Measurements from ENCODE around the gene NEUROG1.

GRCh38 chr5:135565266-135565665, 29.5 kb upstream of the NEUROG1 start:
- TF ChIP-seq POLR2A (IDR thresholded peaks at IDR 0.05): no peak
- TF ChIP-seq, protein P1, sequence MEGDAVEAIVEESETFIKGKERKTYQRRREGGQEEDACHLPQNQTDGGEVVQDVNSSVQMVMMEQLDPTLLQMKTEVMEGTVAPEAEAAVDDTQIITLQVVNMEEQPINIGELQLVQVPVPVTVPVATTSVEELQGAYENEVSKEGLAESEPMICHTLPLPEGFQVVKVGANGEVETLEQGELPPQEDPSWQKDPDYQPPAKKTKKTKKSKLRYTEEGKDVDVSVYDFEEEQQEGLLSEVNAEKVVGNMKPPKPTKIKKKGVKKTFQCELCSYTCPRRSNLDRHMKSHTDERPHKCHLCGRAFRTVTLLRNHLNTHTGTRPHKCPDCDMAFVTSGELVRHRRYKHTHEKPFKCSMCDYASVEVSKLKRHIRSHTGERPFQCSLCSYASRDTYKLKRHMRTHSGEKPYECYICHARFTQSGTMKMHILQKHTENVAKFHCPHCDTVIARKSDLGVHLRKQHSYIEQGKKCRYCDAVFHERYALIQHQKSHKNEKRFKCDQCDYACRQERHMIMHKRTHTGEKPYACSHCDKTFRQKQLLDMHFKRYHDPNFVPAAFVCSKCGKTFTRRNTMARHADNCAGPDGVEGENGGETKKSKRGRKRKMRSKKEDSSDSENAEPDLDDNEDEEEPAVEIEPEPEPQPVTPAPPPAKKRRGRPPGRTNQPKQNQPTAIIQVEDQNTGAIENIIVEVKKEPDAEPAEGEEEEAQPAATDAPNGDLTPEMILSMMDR (IDR thresholded peaks at IDR 0.05 in 4 of 5, conservative IDR thresholded peaks at IDR 0.05 in 1 of 5): no peak

Measured in gastrocnemius medialis (tissue), 4 donors.